Glomerular endothelial cell (primary cell): ENCODE measurements around the gene SLC35F2. TPM values are rescaled to one million over a fixed set of nuclear protein-coding genes. Genes with fewer than 3 reads are reported as not detected.
"Not testable (repeated sequence)": the region's sequence is repeated elsewhere in the genome, so short reads cannot be mapped to it uniquely, and the experiment has no call there.

ENCODE experiments used
- DNase-seq: peaks from one replicate; pipeline ENCODE4 v3.0.0-alpha.2; 2011; ENCODE audit warnings: low read depth, low spot score; ENCODE audit errors: extremely low read depth
- total RNA-seq: library from RNA; depleted of rRNA; stranded (reverse); fragments of >200 nt; gene quantifications from 2 replicates; pipeline ENCODE4 v1.2.3, GENCODE V29; 2015

SLC35F2 gene
- total RNA-seq, 1 donor from 2014 or later = 47.1 TPM

- DNase-seq = no peak
Measured at GRCh38 chr11:107791343-107792048, 67.1 kb downstream of the SLC35F2 start.

DNA sequence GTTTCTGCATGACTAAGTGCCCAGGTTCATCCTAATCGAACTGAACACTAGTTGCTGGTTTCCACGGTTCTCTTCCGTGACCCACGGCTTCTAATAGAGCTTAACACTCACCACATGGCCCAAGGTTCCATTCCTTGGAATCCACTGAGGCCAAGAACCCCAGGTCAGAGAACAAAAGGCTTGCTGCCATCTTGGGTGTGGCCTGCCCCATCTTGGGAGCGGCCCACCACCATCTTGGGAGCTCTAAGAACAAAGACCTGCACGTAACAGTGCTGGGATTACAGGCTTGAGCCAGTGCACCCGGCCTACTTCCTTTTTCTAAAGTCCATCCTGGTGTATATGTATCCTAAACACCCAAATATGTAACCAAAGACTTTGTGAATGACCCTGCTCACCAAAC is 68.8 kb downstream of the SLC35F2 start:
- DNase-seq = no peak

GRCh38 chr11:107787733-107788132 is 70.9 kb downstream of the SLC35F2 start:
- DNase-seq = no peak

DNA sequence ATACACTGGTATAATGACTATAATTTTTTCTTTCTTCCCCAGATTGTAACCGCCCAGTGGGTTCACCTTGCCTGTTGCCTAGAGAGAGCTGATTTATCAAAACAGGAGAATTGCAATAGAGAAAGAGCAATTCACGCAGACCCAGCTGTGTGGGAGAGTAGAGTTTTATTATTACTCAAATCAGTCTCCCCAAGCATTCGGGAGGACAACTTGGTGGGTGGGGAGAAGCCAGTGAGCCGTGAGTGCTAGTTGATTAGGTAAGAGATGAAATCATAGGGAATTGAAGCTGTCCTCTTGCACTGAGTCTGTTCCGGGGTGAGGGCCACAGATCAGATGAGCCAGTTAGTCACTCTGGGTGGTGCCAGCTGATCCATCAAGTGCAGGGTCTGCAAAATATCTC is 73.2 kb downstream of the SLC35F2 start:
- DNase-seq = no peak

DNA sequence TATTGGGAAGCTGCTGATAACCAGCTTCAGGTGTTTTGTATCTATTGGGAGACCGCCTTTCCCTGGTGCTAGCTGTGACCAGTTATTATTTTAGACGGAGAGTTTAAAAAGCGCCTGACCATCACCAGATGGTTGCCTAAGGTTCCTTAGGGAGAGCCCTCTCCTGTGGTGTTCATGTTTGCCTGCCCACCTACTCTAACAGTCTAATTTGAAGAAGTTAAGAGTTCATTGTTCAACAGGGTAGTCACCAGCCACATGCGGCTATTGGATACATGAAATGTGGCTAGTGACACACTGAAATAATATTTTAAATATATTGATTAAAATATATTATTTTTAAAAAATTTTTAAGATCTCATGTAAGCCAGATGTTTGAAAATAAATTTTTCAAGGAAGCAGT is 75.5 kb downstream of the SLC35F2 start:
- no peak for DNase-seq

GRCh38 chr11:107780775-107781174 is 77.8 kb downstream of the SLC35F2 start:
- no peak for DNase-seq

GRCh38 chr11:107780136-107780535 is 78.5 kb downstream of the SLC35F2 start:
- DNase-seq = no peak

GRCh38 chr11:107778839-107779517 is 79.6 kb downstream of the SLC35F2 start:
- no peak for DNase-seq

GRCh38 chr11:107777110-107777509 is 81.5 kb downstream of the SLC35F2 start:
- no peak for DNase-seq

DNA sequence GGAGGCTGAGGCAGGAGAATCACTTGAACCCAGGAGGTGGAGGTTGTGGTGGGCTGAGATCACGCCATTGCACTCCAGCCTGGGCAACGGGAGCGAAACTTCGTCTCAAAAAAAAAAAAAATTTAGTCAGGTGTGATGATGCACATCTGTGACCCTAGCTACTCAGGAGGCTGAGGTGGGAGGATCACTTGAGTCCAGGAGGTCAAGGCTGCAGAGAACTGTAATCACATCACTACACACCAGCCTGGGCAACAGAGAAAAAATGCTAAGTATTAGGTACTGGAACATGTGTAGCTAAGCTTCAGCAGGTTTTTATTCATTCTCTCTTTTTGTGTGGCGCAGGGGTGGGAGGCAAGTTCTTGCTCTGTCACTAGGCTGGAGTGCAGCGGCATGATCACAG is 82.5 kb downstream of the SLC35F2 start:
- no peak for DNase-seq

DNA sequence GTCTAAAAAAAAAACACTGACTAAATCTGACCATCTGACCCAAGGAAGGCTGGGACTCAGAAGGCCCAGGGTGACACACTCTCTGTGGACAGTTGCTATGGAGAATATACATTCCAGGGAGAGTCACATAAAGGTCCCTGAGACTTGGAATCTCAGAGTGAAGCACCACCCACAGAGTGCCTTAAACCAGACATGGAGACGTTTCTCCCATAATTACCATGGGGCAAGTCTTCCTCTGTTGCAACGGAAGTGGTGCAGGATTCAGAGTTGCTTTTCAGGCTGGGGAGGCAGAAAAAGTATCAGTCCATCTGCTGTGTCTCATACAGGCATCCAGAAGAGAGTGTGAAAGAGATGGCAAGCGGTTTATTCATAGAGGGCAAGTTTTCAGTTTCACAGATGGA is 88.0 kb downstream of the SLC35F2 start:
- DNase-seq = no peak

- no peak for DNase-seq
Measured at GRCh38 chr11:107769189-107769588, 89.4 kb downstream of the SLC35F2 start.

DNA sequence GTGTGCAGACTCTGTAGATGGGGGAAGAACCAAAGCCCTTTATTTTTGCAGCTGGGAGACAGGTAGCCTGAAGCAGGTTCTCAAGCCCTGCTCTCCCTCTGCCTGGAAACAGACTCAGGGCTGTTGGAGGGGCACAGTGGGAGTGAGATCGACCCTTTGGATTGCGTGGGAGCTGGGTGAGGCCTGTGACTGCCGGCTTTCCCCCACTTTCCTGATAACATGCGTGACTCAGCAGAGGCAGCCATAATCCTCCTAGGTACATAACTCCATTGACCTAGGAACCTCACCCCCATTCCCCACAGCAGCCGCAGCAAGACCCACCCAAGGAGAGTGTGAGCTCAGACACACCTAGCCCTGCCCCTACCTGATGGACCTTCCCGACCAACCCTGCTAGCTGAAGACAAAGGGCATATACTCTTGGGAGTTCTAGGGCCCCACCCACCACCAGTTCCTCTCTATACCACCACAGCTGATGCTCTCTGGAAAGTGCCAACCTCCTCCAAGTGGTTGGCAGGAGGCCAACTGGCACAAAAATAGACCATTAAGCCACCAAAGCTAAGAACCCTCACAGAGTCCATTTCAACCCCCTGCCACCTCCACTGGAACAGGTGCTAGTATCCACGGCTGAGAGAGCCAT is 99.8 kb downstream of the SLC35F2 start:
- not testable (repeated sequence) for DNase-seq

GRCh38 chr11:107757661-107758060 is 100.9 kb downstream of the SLC35F2 start:
- no peak for DNase-seq

- DNase-seq = no peak
Measured at GRCh38 chr11:107756553-107756952, 102.0 kb downstream of the SLC35F2 start.

GRCh38 chr11:107752949-107753822 is 105.4 kb downstream of the SLC35F2 start:
- DNase-seq = no peak

- no peak for DNase-seq
Measured at GRCh38 chr11:107752508-107752907, 106.1 kb downstream of the SLC35F2 start.

- DNase-seq = no peak
Measured at GRCh38 chr11:107751082-107751481, 107.5 kb downstream of the SLC35F2 start.

- no peak for DNase-seq
Measured at GRCh38 chr11:107750313-107750712, 108.3 kb downstream of the SLC35F2 start.

- no peak for DNase-seq
Measured at GRCh38 chr11:107747622-107748021, 111.0 kb downstream of the SLC35F2 start.

DNA sequence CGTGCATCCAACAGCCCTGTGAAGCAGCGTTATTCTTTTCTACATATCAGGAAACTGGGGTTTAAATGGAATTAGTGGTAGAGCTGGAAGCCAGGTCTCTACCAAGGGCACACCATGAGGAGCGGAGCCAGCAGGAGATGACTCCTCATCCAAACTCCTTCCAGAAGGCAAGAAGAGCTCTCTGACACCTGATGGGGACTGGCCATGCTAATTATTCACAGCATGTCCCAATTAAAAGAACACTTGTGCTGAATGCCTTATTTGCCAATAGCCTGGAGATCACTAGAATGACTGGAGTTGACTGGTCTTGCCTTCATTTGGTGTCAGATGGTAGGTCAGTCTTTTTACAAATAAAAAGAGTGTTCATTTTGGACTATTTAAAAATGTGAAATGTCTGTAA is 113.9 kb downstream of the SLC35F2 start:
- no peak for DNase-seq
